Measurements from ENCODE around the gene LMF1. TPM values are rescaled to one million over a fixed set of nuclear protein-coding genes. Genes with fewer than 3 reads are reported as not detected.

LMF1 gene
- total RNA-seq, 1 donor from 2014 or later: 21.4 TPM

DNA sequence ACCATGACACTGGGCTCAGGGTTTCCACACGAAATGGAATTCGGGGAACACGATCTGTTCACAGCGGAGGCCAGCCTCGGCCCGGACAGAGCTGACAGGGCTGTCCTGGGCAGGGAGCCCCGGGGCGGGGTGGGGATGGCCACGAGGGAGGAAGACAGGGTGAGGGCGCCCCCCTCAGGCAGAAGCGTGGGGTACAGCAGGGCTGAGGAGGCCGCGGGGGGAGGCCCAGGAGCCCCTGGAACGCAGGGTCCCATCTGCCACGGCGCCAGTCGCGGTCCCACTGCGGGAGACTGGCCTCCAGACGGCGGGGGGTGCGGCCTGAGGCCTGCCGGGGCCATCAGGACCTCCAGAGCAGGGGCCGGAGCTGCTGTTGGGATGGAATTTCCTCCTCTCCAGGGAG is 75.9 kb downstream of the LMF1 start:
- TF ChIP-seq, protein P1, sequence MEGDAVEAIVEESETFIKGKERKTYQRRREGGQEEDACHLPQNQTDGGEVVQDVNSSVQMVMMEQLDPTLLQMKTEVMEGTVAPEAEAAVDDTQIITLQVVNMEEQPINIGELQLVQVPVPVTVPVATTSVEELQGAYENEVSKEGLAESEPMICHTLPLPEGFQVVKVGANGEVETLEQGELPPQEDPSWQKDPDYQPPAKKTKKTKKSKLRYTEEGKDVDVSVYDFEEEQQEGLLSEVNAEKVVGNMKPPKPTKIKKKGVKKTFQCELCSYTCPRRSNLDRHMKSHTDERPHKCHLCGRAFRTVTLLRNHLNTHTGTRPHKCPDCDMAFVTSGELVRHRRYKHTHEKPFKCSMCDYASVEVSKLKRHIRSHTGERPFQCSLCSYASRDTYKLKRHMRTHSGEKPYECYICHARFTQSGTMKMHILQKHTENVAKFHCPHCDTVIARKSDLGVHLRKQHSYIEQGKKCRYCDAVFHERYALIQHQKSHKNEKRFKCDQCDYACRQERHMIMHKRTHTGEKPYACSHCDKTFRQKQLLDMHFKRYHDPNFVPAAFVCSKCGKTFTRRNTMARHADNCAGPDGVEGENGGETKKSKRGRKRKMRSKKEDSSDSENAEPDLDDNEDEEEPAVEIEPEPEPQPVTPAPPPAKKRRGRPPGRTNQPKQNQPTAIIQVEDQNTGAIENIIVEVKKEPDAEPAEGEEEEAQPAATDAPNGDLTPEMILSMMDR (conservative IDR thresholded peaks at IDR 0.05): no peak
- no peaks in the 10 kb centered on the region for H3K9me3 Mint-ChIP-seq
- H3K36me3 Mint-ChIP-seq: no peaks in the 10 kb centered on the region
- DNase-seq (ENCODE audit: extremely low spot score, unreplicated experiment): no peak
- no peak overlapping the region for H3K4me3 Mint-ChIP-seq
- no peaks in the 10 kb centered on the region for H3K27me3 Mint-ChIP-seq
- no peak overlapping the region for H3K27ac Mint-ChIP-seq
- peaks cover 14% of the 10 kb centered on the region for H3K4me1 Mint-ChIP-seq (ENCODE audit: unreplicated experiment)

DNA sequence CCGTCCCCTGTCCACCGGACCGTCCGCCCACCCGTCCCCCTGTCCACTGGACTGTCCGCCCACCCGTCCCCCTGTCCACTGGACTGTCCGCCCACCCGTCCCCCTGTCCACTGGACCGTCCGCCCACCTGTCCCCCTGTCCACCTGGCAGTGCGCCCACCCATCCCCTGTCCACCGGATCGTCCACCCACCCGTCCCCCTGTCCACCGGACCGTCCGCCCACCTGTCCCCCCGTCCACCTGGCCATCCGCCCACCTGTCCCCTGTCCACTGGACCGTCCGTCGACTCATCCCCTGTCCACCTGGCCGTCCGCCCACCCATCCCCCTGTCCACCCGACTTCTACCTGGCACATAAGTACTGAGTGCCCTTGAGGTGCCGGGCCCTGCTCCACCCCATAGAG is 76.6 kb downstream of the LMF1 start:
- Mint-ChIP-seq H3K27me3 (no peaks in the 10 kb centered on the region), H3K9me3 (no peaks in the 10 kb centered on the region), H3K4me3 (no peak overlapping the region), H3K36me3 (no peaks in the 10 kb centered on the region), H3K27ac (no peak overlapping the region), H3K4me1 (ENCODE audit: unreplicated experiment) (peaks cover 11% of the 10 kb centered on the region)
- DNase-seq (ENCODE audit: extremely low spot score, unreplicated experiment): no peak
- TF ChIP-seq, protein P1 (conservative IDR thresholded peaks at IDR 0.05): no peak

DNA sequence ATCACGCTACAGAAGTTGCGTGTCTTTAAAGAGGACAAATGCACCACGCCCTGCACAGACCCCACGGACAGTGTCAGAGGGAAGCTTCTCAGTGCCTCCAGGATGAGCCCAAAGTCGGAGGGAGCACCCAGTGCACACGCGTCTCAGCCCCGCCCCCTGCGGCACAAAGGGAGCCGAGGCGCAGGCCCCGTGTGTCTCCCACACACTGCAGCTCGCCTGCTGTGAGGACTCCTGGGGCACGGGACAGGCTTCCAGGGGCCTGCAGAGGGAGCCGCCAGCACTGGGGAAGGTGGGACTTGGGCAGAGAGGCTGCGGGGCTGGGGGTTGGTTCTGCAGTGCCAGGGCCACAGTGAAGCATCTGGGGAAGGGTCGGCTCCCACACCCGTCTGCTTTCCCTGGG is 77.4 kb downstream of the LMF1 start:
- TF ChIP-seq, protein P1 (conservative IDR thresholded peaks at IDR 0.05): no peak
- Mint-ChIP-seq H3K36me3 (no peaks in the 10 kb centered on the region), H3K4me1 (ENCODE audit: unreplicated experiment) (peaks cover 4% of the 10 kb centered on the region), H3K9me3 (no peaks in the 10 kb centered on the region), H3K27me3 (no peaks in the 10 kb centered on the region), H3K4me3 (no peak overlapping the region), H3K27ac (no peak overlapping the region)
- DNase-seq (ENCODE audit: extremely low spot score, unreplicated experiment): no peak

DNA sequence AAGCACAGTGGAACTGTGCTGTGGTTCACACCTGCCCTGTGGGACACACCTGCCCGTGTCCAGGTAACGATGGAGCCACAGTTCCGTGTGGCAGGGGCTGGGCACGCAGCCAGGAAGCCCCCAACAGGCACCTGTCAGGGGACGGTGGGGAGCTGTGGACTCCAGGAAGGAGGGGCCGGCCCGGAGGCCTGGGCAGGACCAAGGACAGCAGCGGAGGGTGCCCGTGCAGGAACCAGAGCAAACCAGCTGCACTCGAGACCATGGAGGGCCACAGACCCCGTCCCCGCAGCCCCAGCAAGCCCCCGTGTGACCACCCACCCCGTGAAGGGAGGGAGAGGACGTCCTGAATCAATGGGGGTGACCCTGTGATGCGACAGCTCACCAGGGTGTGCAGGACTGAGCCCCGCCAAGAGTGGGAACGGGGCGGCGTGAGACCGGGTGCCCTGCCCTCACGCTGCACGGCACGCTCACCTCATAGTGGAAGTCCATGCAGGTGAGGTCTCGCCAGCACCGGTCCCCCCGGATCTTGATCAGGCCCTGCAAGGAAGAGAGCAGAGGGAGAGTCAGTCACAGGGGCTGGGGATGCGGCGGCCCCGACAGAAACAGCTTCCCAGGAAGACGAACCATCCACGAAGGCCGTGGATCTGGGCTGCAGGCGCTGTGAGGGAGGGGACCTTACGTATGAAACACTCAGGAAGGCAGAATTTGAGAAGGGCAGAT is 78.1 kb downstream of the LMF1 start:
- H3K27me3 Mint-ChIP-seq: no peaks in the 10 kb centered on the region
- DNase-seq (ENCODE audit: extremely low spot score, unreplicated experiment): no peak
- H3K4me3 Mint-ChIP-seq: no peak overlapping the region
- TF ChIP-seq, protein P1 (conservative IDR thresholded peaks at IDR 0.05): no peak
- no peak overlapping the region for H3K27ac Mint-ChIP-seq
- no peaks in the 10 kb centered on the region for H3K36me3 Mint-ChIP-seq
- peaks cover 4% of the 10 kb centered on the region for H3K4me1 Mint-ChIP-seq (ENCODE audit: unreplicated experiment)
- no peaks in the 10 kb centered on the region for H3K9me3 Mint-ChIP-seq

DNA sequence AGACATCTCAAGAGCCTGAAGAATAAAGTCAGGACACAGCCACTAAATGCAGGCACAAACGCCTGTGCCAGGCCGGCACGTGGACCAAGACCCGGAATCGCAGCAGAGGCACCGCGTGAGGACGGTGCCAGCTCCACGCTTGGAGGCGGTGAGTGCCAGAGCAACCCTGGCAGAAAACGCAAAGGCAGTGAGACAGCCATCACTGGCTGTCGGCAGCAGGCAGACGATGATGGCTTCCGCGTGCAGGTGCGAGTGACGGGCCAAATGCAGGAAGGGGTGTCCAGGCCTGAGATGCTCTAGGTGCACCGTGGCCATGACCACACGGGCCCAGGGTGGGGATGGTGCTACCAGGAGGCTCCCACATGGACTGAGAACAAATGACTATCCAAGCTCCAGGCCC is 78.8 kb downstream of the LMF1 start:
- no peak for DNase-seq (ENCODE audit: extremely low spot score, unreplicated experiment)
- H3K4me1 Mint-ChIP-seq (ENCODE audit: unreplicated experiment): peaks cover 3% of the 10 kb centered on the region
- H3K27me3 Mint-ChIP-seq: no peaks in the 10 kb centered on the region
- H3K27ac Mint-ChIP-seq: no peak overlapping the region
- no peak overlapping the region for H3K4me3 Mint-ChIP-seq
- no peaks in the 10 kb centered on the region for H3K9me3 Mint-ChIP-seq
- TF ChIP-seq, protein P1 (conservative IDR thresholded peaks at IDR 0.05): no peak
- no peaks in the 10 kb centered on the region for H3K36me3 Mint-ChIP-seq
